ENCODE measurements around the gene MRAP2.

- TF ChIP-seq POLR2AphosphoS5 (IDR thresholded peaks at IDR 0.05; ENCODE audit: low read depth, low read length) (no peak), CTCF (IDR thresholded peaks at IDR 0.05) (no peak)
Observed at GRCh38 chr6:84119277-84119676, 85.7 kb downstream of the MRAP2 start.
